ENCODE data around the gene SKIC8.

Gene SKIC8

GRCh38 chr15:78321041-78321570 is 21.7 kb upstream of the SKIC8 start:
- Histone ChIP-seq H3K9ac (no peak overlapping the region), H3K4me2 (no peak overlapping the region), H3K4me1 (ENCODE audit: low read depth, poor library complexity, severe bottlenecking) (no peaks in the 10 kb centered on the region), H4K20me1 (ENCODE audit: insufficient read depth) (no peaks in the 10 kb centered on the region), H3K27ac (no peak overlapping the region), H3K79me2 (ENCODE audit: insufficient read depth, low read depth) (no peaks in the 10 kb centered on the region), H2AFZ (ENCODE audit: low read depth) (no peak overlapping the region), H3K4me3 (IDR thresholded peaks at IDR 0.05; ENCODE audit: insufficient read depth, low read depth, low read length) (no peak overlapping the region), H3K36me3 (ENCODE audit: insufficient read depth) (no peaks in the 10 kb centered on the region), H3K27me3 (ENCODE audit: insufficient read depth, low read depth) (no peaks in the 10 kb centered on the region)
- no peak for TF ChIP-seq CTCF (conservative IDR thresholded peaks at IDR 0.05; ENCODE audit: low read depth, low read length)

DNA sequence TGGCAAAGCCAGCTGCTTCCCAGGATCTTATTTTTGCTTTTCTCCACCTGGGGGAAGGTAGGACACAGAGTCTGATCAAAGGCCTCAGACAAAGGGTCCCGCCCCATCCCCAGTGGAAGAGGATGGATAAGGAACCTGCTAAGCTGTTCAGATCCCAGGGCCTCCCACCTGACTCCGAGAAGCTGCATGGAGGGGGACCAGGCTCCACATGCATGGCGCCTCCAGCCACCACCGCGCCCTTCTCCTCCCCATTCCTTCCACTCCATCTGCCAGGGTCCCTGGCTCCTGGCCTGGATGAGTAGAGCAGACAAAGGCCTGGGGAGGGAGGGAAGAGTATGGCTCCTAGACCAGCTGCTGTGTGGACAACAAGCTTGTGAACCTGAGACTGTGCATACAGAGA is 20.8 kb upstream of the SKIC8 start:
- Histone ChIP-seq H3K4me3 (IDR thresholded peaks at IDR 0.05; ENCODE audit: insufficient read depth, low read depth, low read length) (no peak overlapping the region), H3K4me1 (ENCODE audit: low read depth, poor library complexity, severe bottlenecking) (no peaks in the 10 kb centered on the region), H3K36me3 (ENCODE audit: insufficient read depth) (no peaks in the 10 kb centered on the region), H3K27me3 (ENCODE audit: insufficient read depth, low read depth) (no peaks in the 10 kb centered on the region), H3K9ac (no peak overlapping the region), H2AFZ (ENCODE audit: low read depth) (no peak overlapping the region), H3K27ac (no peak overlapping the region), H4K20me1 (ENCODE audit: insufficient read depth) (no peaks in the 10 kb centered on the region), H3K79me2 (ENCODE audit: insufficient read depth, low read depth) (no peaks in the 10 kb centered on the region), H3K4me2 (no peak overlapping the region)
- TF ChIP-seq CTCF (conservative IDR thresholded peaks at IDR 0.05; ENCODE audit: low read depth, low read length) = no peak

- Histone ChIP-seq H3K36me3 (ENCODE audit: insufficient read depth) (no peaks in the 10 kb centered on the region), H2AFZ (ENCODE audit: low read depth) (no peak overlapping the region), H3K27me3 (ENCODE audit: insufficient read depth, low read depth) (no peaks in the 10 kb centered on the region), H3K79me2 (ENCODE audit: insufficient read depth, low read depth) (no peaks in the 10 kb centered on the region), H3K27ac (no peak overlapping the region), H3K9ac (no peak overlapping the region), H4K20me1 (ENCODE audit: insufficient read depth) (no peaks in the 10 kb centered on the region), H3K4me2 (no peak overlapping the region), H3K4me3 (IDR thresholded peaks at IDR 0.05; ENCODE audit: insufficient read depth, low read depth, low read length) (no peak overlapping the region), H3K4me1 (ENCODE audit: low read depth, poor library complexity, severe bottlenecking) (no peaks in the 10 kb centered on the region)
- TF ChIP-seq CTCF (conservative IDR thresholded peaks at IDR 0.05; ENCODE audit: low read depth, low read length) = no peak
These were observed 20.2 kb upstream of the SKIC8 start for GRCh38 chr15:78319588-78319987.

DNA sequence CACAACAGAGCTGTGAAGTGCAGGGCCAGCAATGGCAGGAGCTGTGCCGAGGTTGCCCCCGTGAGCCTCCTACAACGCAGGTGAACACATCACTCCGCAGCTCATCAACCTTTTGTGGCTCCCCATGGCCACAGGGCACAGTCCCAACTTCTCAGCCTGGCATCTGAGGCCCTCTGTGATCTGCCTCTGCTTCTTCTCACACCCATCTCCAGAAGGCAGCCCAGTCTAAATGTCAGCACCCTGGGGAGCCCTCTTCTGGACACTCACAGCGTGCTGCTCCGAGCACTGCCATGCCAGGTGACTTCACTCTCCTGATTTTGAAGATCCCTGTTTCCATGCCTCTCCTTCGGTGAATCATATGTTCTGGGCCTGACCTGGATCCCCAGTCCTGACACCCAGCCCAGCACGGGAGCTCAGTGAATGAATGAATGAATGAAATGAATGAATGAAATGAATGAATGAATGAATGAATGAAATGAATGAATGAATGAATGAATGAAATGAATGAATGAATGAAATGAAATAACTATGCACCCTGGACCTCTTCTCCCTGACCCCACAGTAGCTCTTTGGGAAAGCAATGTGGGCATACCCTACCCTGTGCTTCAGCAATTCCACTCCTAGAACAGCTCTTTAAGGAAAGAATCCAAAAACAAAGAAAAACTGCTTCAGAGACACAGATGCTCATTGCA is 17.9 kb upstream of the SKIC8 start:
- H3K79me2 ChIP-seq (ENCODE audit: insufficient read depth, low read depth) = no peaks in the 10 kb centered on the region
- no peak overlapping the region for H3K9ac ChIP-seq
- H3K27ac ChIP-seq = no peak overlapping the region
- no peaks in the 10 kb centered on the region for H3K4me1 ChIP-seq (ENCODE audit: low read depth, poor library complexity, severe bottlenecking)
- H3K4me2 ChIP-seq = no peak overlapping the region
- no peak for TF ChIP-seq CTCF (conservative IDR thresholded peaks at IDR 0.05; ENCODE audit: low read depth, low read length)
- no peaks in the 10 kb centered on the region for H3K27me3 ChIP-seq (ENCODE audit: insufficient read depth, low read depth)
- no peaks in the 10 kb centered on the region for H4K20me1 ChIP-seq (ENCODE audit: insufficient read depth)
- H3K4me3 ChIP-seq (IDR thresholded peaks at IDR 0.05; ENCODE audit: insufficient read depth, low read depth, low read length) = no peak overlapping the region
- H3K36me3 ChIP-seq (ENCODE audit: insufficient read depth) = no peaks in the 10 kb centered on the region
- no peak overlapping the region for H2AFZ ChIP-seq (ENCODE audit: low read depth)

Measured in KMS-11 (cell line).